H9 (cell line): ENCODE measurements around the gene PRF1. TPM values are rescaled to one million over a fixed set of nuclear protein-coding genes. Genes with fewer than 3 reads are reported as not detected.
"Not testable (repeated sequence)": the region's sequence is repeated elsewhere in the genome, so short reads cannot be mapped to it uniquely, and the experiment has no call there.

ENCODE experiments used
- DNase-seq: peaks from one replicate; pipeline ENCODE4 v3.0.0-alpha.2; 2017
- H2AFZ ChIP-seq: one replicate; pipeline ENCODE4 v1.6.1; 2013; ENCODE audit warnings: mild to moderate bottlenecking, low read length, control low read depth, moderate library complexity
- H2AK5ac ChIP-seq: 2 replicates; pipeline ENCODE4 v1.6.1; 2013; ENCODE audit warnings: low read length, control low read depth, mixed read lengths; ENCODE audit not compliant: insufficient read length
- H2BK120ac ChIP-seq: one replicate; pipeline ENCODE4 v1.6.1; 2013; ENCODE audit warnings: low read depth, mild to moderate bottlenecking, low read length, control low read depth, inconsistent platforms; ENCODE audit not compliant: poor library complexity, severe bottlenecking
- H2BK12ac ChIP-seq: 2 replicates; pipeline ENCODE4 v1.6.1; 2013; ENCODE audit warnings: low read length, control low read depth, mixed read lengths, low read depth; ENCODE audit not compliant: insufficient read length
- H2BK15ac ChIP-seq: 2 replicates; pipeline ENCODE4 v1.6.1; 2013; ENCODE audit warnings: low read depth, low read length, control low read depth
- H2BK20ac ChIP-seq: one replicate; pipeline ENCODE4 v1.6.1; 2013; ENCODE audit warnings: low read depth, mild to moderate bottlenecking, low read length, control low read depth, inconsistent platforms; ENCODE audit not compliant: poor library complexity, severe bottlenecking
- H2BK5ac ChIP-seq: 2 replicates; pipeline ENCODE4 v1.6.1; 2013; ENCODE audit warnings: low read length, control low read depth, mixed read lengths; ENCODE audit not compliant: insufficient read length
- H3K14ac ChIP-seq: 2 replicates; pipeline ENCODE4 v1.6.1; 2013; ENCODE audit warnings: low read length, control low read depth; ENCODE audit not compliant: insufficient read depth
- H3K18ac ChIP-seq: 2 replicates; pipeline ENCODE4 v1.6.1; 2013; ENCODE audit warnings: low read depth, mild to moderate bottlenecking, mixed read lengths, low read length, control low read depth; ENCODE audit not compliant: insufficient read length
- H3K23ac ChIP-seq: 2 replicates; pipeline ENCODE4 v1.6.1; 2013; ENCODE audit warnings: low read length, control low read depth, mixed read lengths, low read depth; ENCODE audit not compliant: insufficient read length
- H3K23me2 ChIP-seq: 2 replicates; pipeline ENCODE4 v1.6.1; 2013; ENCODE audit warnings: low read depth, mild to moderate bottlenecking, mixed read lengths, low read length, control low read depth; ENCODE audit not compliant: insufficient read length, poor library complexity, severe bottlenecking
- H3K27ac ChIP-seq: 2 replicates; pipeline ENCODE4 v1.5.1; 2013; ENCODE audit warnings: low read length, control low read depth, mixed read lengths, low read depth; ENCODE audit not compliant: insufficient read length
- H3K27me3 ChIP-seq: 2 replicates; pipeline ENCODE4 v1.6.1; 2013; ENCODE audit warnings: low read length, control low read depth, inconsistent platforms; ENCODE audit not compliant: insufficient read depth
- H3K4ac ChIP-seq: 2 replicates; pipeline ENCODE4 v1.6.1; 2013; ENCODE audit warnings: low read depth, mild to moderate bottlenecking, control low read depth, inconsistent platforms, low read length, moderate library complexity
- H3K4me1 ChIP-seq: 2 replicates; pipeline ENCODE4 v1.6.1; 2013; ENCODE audit warnings: low read length, control low read depth, inconsistent platforms; ENCODE audit not compliant: insufficient read depth
- H3K4me2 ChIP-seq: 2 replicates; pipeline ENCODE4 v1.6.1; 2013; ENCODE audit warnings: low read length, control low read depth, mixed read lengths; ENCODE audit not compliant: insufficient read length, insufficient read depth
- H3K56ac ChIP-seq: 2 replicates; pipeline ENCODE4 v1.6.1; 2013; ENCODE audit warnings: low read depth, mild to moderate bottlenecking, mixed read lengths, low read length, control low read depth; ENCODE audit not compliant: insufficient read length
- H3K79me1 ChIP-seq: 2 replicates; pipeline ENCODE4 v1.6.1; 2013; ENCODE audit warnings: low read depth, mild to moderate bottlenecking, moderate library complexity, low read length, control low read depth, inconsistent platforms; ENCODE audit not compliant: insufficient read depth, poor library complexity, severe bottlenecking
- H3K79me2 ChIP-seq: 2 replicates; pipeline ENCODE4 v1.6.1; 2013; ENCODE audit warnings: low read length, control low read depth, inconsistent platforms; ENCODE audit not compliant: insufficient read depth
- H3K9ac ChIP-seq: 2 replicates; pipeline ENCODE4 v1.6.1; 2013; ENCODE audit warnings: low read length, control low read depth, mixed read lengths; ENCODE audit not compliant: insufficient read length; ENCODE audit errors: extremely low read depth
- H3K9me3 ChIP-seq: one replicate; pipeline ENCODE4 v1.6.1; 2013; ENCODE audit warnings: low read depth, low read length, inconsistent platforms; ENCODE audit not compliant: control insufficient read depth
- H3T11ph ChIP-seq: one replicate; pipeline ENCODE4 v1.6.1; 2013; ENCODE audit warnings: mild to moderate bottlenecking, low read length, control low read depth, inconsistent platforms
- H4K20me1 ChIP-seq: one replicate; pipeline ENCODE4 v1.6.1; 2013; ENCODE audit not compliant: control insufficient read depth, insufficient read length, insufficient read depth
- H4K5ac ChIP-seq: 2 replicates; pipeline ENCODE4 v1.6.1; 2013; ENCODE audit warnings: low read depth, mild to moderate bottlenecking, mixed read lengths, low read length, control low read depth; ENCODE audit not compliant: insufficient read length
- H4K8ac ChIP-seq: replicated peaks from 2 replicates; pipeline ENCODE4 v1.6.1; 2013; ENCODE audit warnings: low read length, control low read depth, mixed read lengths, low read depth; ENCODE audit not compliant: insufficient read length
- H4K91ac ChIP-seq: 2 replicates; pipeline ENCODE4 v1.6.1; 2013; ENCODE audit warnings: low read depth, mild to moderate bottlenecking, moderate library complexity, mixed read lengths, low read length, control low read depth; ENCODE audit not compliant: insufficient read length
- H3K27ac Mint-ChIP-seq, 3 experiments: 2 replicates in 2 of 3; 3 replicates in 1 of 3; pipeline ENCODE4 v1.8.0; 2020 to 2021; ENCODE audit warnings: mixed read lengths in 3 of 3, mild to moderate bottlenecking in 1 of 3, moderate library complexity in 1 of 3
- H3K27me3 Mint-ChIP-seq: 2 replicates; pipeline ENCODE4 v1.8.0; 2021; ENCODE audit warnings: low read depth, mild to moderate bottlenecking, moderate library complexity, mixed read lengths
- H3K36me3 Mint-ChIP-seq, 3 experiments: 2 replicates in 2 of 3; 3 replicates in 1 of 3; pipeline ENCODE4 v1.8.0; 2020 to 2021; ENCODE audit warnings: low read depth in 3 of 3, mixed read lengths in 3 of 3; ENCODE audit not compliant: insufficient read depth in 1 of 3
- H3K4me1 Mint-ChIP-seq, 2 experiments: 2 replicates each; pipeline ENCODE4 v1.8.0; 2020; ENCODE audit warnings: mixed read lengths in 2 of 2
- H3K4me3 Mint-ChIP-seq, 2 experiments: 2 replicates in 1 of 2; 3 replicates in 1 of 2; pipeline ENCODE4 v1.8.0; 2020 to 2021; ENCODE audit warnings: mild to moderate bottlenecking in 2 of 2, mixed read lengths in 2 of 2, moderate library complexity in 1 of 2
- H3K9me3 Mint-ChIP-seq, 2 experiments: 2 replicates in 1 of 2; 3 replicates in 1 of 2; pipeline ENCODE4 v1.8.0; 2020; ENCODE audit warnings: mild to moderate bottlenecking in 2 of 2, mixed read lengths in 2 of 2, moderate library complexity in 1 of 2
- WGBS: extraction: QIAGEN DNeasy Blood & Tissue Kit; methylation state at CpG from one replicate; pipeline ENCODE4 v1.1.7; 2013; ENCODE audit warnings: missing lambda C conversion rate, low lambda C conversion rate, mixed read lengths; ENCODE audit not compliant: insufficient read length; ENCODE audit errors: extremely low coverage; 5-methylcytosine and 5-hydroxymethylcytosine counted together
- total RNA-seq: library from RNA; stranded (reverse); gene quantifications from 2 replicates; pipeline ENCODE4 v1.2.1, GENCODE V29; 2021
- TF ChIP-seq, protein P1 (sequence below): fragments of 200-600 bp; sonication (generic); conservative IDR thresholded peaks from 3 replicates; pipeline ENCODE4 v1.8.0; 2021; ENCODE audit warnings: antibody characterized with exemption, mild to moderate bottlenecking

Gene PRF1
- total RNA-seq, 1 experiment from 2014 or later: not detected

DNA sequence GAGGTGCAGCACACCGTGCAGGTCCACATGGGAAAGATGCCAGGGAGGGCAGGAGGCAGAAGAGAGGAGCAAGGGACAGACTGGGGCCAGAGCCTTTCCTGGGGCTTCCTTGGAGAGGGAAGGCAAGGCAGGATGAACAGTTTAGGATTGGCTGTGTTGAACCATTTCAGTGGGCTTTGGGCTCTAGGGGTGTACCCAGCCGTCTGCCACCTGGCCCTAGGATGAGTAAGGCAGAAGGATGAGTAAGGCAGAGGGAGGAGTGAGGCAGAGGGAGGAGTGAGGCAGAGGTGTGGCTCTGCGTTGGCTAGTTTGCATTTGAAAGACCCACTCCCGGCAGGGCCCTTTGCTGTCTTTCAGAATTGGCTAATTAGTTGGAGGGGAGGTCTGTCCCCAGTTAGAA, 31.5 kb upstream of the PRF1 start:
- Mint-ChIP-seq H3K4me1 (peaks cover 23 to 26% of the 10 kb centered on the region in 2 experiments), H3K4me3 (no peak overlapping the region), H3K27me3 (peaks cover 1% of the 10 kb centered on the region; the same call in 1 of the 2 replicates), H3K36me3 (peaks cover 3 to 17% (median 3%) of the 10 kb centered on the region in 3 experiments; a peak in 6 of 7 replicates), H3K9me3 (peaks cover 17 to 18% of the 10 kb centered on the region in 2 experiments), H3K27ac (peak overlapping the region; percentile 51 to 82 (median 68); a peak in 2 of 7 replicates)
- Histone ChIP-seq H3K79me1 (no peaks in the 10 kb centered on the region), H4K91ac (no peak overlapping the region), H3K23me2 (no peaks in the 10 kb centered on the region), H3K56ac (no peak overlapping the region), H3K18ac (no peak overlapping the region), H4K20me1 (no peaks in the 10 kb centered on the region), H3K9me3 (no peaks in the 10 kb centered on the region), H3K27ac (no peak overlapping the region), H3K9ac (no peak overlapping the region), H2BK12ac (no peak overlapping the region), H3K27me3 (no peaks in the 10 kb centered on the region), H2BK5ac (no peak overlapping the region), H3T11ph (no peak overlapping the region), H3K4me1 (peaks cover 4% of the 10 kb centered on the region; the same call in 1 of the 2 replicates), H2AK5ac (no peak overlapping the region), H3K14ac (no peak overlapping the region), H3K23ac (no peak overlapping the region), H4K5ac (no peak overlapping the region), H2BK15ac (no peak overlapping the region), H2BK20ac (no peak overlapping the region), H3K4me2 (no peak overlapping the region), H4K8ac (no peak overlapping the region), H3K79me2 (no peaks in the 10 kb centered on the region), H2AFZ (no peak overlapping the region), H3K4ac (no peak overlapping the region), H2BK120ac (no peak overlapping the region)
- no CpG with 5 or more reads among the region's 4 CpGs for WGBS
- DNase-seq: peak; percentile 88
- TF ChIP-seq, protein P1, sequence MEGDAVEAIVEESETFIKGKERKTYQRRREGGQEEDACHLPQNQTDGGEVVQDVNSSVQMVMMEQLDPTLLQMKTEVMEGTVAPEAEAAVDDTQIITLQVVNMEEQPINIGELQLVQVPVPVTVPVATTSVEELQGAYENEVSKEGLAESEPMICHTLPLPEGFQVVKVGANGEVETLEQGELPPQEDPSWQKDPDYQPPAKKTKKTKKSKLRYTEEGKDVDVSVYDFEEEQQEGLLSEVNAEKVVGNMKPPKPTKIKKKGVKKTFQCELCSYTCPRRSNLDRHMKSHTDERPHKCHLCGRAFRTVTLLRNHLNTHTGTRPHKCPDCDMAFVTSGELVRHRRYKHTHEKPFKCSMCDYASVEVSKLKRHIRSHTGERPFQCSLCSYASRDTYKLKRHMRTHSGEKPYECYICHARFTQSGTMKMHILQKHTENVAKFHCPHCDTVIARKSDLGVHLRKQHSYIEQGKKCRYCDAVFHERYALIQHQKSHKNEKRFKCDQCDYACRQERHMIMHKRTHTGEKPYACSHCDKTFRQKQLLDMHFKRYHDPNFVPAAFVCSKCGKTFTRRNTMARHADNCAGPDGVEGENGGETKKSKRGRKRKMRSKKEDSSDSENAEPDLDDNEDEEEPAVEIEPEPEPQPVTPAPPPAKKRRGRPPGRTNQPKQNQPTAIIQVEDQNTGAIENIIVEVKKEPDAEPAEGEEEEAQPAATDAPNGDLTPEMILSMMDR: no peak

DNA sequence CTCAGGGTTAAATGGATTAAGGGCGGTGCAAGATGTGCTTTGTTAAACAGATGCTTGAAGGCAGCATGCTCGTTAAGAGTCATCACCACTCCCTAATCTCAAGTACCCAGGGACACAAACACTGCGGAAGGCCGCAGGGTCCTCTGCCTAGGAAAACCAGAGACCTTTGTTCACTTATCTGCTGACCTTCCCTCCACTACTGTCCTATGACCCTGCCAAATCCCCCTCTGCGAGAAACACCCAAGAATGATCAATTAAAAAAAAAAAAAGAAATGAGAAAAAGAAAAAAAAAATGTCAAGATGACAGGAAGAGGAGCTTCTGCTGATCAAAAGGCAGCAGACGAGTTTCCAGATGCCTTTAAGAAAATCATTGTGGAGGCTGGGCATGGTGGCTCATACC, 29.2 kb upstream of the PRF1 start:
- WGBS: no CpG with 5 or more reads among the region's 6 CpGs

More for the DNA sequence above, 29.2 kb upstream of the PRF1 start:
- H3K27ac Mint-ChIP-seq: peak overlapping the region in 1 of 3 experiments; percentile 4; a peak in 1 of 7 replicates
- H3K79me1 ChIP-seq, H2BK120ac ChIP-seq, H3K9ac ChIP-seq, H4K91ac ChIP-seq, H2BK20ac ChIP-seq, H3K4me3 Mint-ChIP-seq, H3K9me3 ChIP-seq, H3K18ac ChIP-seq, H3K4me2 ChIP-seq, H2BK12ac ChIP-seq, H3K27me3 ChIP-seq, H4K8ac ChIP-seq, H3K27ac ChIP-seq, H2BK5ac ChIP-seq, H4K5ac ChIP-seq, H3K14ac ChIP-seq, H2BK15ac ChIP-seq, DNase-seq, H3K23me2 ChIP-seq, H3K27me3 Mint-ChIP-seq, H3K56ac ChIP-seq, H3T11ph ChIP-seq, H3K4me1 ChIP-seq, H2AK5ac ChIP-seq, H2AFZ ChIP-seq, H4K20me1 ChIP-seq, H3K79me2 ChIP-seq, H3K23ac ChIP-seq, H3K4ac ChIP-seq: not testable (repeated sequence)
- H3K9me3 Mint-ChIP-seq: peaks cover 29 to 30% of the 10 kb centered on the region in 2 experiments
- H3K36me3 Mint-ChIP-seq: peaks cover 7 to 29% (median 9%) of the 10 kb centered on the region in 3 experiments; a peak in 6 of 7 replicates
- peaks cover 29 to 34% of the 10 kb centered on the region in 2 experiments for H3K4me1 Mint-ChIP-seq
